ENCODE measurements around the gene ELF2. TPM values are rescaled to one million over a fixed set of nuclear protein-coding genes. Genes with fewer than 3 reads are reported as not detected.
A peak's percentile ranks its signal among the peaks of the same experiment; 100 is the strongest.
"Not testable (repeated sequence)": the region's sequence is repeated elsewhere in the genome, so short reads cannot be mapped to it uniquely, and the experiment has no call there.

ELF2 gene
- total RNA-seq, 2 donors from 2014 or later = 52.0 to 56.8 TPM

DNA sequence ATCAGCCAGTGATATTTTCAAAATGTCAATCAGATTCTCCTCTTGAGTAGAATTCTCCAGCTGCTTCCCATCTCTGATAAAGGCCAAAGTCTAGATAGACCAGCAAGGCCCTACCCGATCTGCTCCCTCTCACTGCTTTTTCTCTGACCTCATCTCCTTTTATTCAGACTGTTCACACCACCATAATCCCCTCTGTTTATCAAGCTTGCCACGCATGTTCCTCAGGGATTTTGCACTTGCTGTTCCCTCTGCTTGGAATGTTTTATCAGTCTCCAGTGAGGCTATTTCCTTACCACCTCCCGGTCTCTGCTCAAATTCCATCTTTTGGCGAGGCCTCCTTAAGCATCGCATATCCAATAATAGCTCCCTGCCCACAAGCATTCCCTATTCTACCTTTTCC, 141.4 kb downstream of the ELF2 start:
- DNase-seq (ENCODE audit: low spot score) = no peak
- intact Hi-C loops (cut with DNase I) = no loop called here

DNA sequence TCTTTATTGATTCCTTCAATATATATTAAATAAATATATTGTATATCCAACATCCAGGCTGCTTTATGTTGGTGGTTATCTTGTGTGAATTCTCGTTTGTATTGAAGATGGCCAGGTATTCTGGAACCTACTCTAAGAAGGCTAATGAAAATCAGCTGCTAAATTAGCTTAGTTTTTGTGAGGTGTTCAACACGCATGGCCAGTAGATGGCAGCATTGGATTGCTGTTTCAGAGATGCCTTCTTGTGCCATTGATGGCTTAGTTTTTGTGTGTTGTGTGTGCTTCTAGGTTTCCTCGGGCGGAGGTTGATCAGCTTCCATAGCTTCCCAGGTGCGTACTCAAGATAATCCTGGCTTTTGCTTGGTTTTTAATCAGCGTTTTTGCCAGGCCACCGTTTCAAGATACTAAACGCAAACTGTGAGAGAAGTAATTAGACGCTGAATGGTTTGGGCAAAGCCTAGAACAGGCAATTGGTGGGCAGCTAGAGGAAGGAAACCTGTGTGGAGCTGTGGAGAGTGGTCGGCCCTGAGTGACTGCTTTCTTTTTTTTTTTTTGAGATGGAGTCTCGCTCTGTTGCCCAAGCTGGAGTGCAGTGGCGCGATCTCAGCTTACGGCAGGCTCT, 146.3 kb downstream of the ELF2 start:
- DNase-seq (ENCODE audit: low spot score) = no peak
- intact Hi-C loops (cut with DNase I) = loop anchor here in 1 of 2 donors (5.0 kb wide), 1 partner anchor 267 kb away; no protein-coding TSS in a partner anchor

DNA sequence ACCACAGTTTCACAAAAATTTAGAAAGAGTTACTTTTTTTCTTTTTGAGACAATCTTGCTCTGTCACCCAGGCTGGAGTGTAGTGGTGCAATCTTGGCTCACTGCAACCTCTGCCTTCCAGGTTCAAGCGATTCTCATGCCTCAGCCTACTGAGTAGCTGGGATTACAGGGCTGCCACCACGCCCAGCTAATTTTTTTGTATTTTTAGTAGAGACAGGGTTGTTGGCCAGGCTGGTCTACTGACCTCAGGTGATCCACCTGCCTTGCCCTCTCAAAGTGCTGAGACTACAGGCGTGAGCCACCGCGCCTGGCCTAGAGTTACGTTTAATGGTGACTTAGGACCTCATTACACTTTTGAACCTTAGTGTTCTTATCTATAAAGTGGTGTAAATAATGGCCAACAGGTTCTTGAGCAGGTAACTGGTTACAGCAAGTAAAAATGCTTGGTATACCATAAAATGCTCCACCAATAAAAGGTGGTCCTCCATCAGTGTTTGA, 147.1 kb downstream of the ELF2 start:
- DNase-seq (ENCODE audit: low spot score) = not testable (repeated sequence)
- intact Hi-C loops (cut with DNase I) = loop anchor here (5.0 kb wide), 2 partner anchors 267 to 727 kb away; no protein-coding TSS in a partner anchor

DNA sequence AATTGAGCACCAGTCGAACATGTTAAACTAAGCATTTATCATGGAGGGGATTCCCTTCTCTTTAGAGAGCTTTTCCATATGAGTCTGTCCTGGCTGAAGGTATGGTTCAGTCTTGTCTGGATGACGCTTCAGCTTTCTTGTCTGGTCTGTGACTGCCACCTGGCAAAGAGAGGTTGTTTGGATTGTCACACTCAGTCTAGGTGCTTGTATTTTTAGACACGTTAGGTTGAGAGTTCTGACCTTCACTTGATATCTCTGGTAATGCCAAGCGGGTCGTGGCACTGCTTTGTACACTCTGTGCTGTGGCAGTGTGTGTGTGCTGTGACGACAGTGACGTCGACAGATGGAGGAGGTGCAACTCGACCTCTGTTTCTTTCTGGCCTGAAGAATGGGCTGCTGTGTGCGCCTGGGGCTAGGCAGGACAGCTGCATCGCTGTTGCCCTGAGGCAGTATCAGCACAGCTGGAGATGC, 148.8 kb downstream of the ELF2 start:
- intact Hi-C loops (cut with DNase I) = loop anchor here in 1 of 2 donors (5.0 kb wide), 1 partner anchor 729 kb away; no protein-coding TSS in a partner anchor
- no peak for DNase-seq (ENCODE audit: low spot score)

DNA sequence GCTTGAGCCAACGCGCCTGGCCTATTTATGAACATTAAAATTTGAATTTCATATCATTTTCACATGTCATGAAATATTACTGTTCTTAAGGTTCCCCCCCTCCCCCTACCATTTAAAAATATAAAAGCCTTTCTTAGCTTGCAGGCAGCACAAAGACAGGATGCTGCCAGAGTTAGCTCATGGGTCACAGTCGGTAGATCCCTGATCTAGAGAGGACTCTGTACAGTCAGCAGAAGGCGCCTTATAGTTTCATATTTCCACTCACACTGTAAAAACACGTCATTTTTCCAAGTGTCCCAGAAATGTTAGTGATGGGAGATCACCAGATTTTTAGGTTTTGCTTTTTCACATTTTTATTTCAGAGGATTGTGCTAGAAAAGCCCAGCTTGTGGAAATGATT, 149.2 kb downstream of the ELF2 start:
- intact Hi-C loops (cut with DNase I) = loop anchor here in 1 of 2 donors (5.0 kb wide), 1 partner anchor 730 kb away; no protein-coding TSS in a partner anchor
- no peak for DNase-seq (ENCODE audit: low spot score)

DNA sequence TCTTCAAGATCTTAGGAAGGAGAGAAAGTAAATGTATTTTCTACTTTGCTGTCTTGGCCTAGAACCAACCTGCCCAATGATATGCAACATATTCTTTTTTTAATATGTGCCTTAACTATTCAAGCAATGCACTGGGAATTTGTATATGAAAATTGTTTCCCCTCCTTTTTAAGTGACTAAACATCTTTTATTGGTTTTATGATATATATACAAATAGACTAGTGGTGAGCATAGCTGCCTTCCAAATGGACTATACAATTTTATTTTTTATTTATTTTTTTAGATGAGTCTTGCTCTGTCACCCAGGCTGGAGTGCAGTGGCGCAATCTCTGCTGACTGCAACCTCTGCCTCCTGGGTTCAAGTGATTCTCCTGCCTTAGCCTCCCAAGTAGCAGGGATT, 151.2 kb downstream of the ELF2 start:
- no peak for DNase-seq (ENCODE audit: low spot score)
- intact Hi-C loops (cut with DNase I) = loop anchor here in 1 of 2 donors (5.0 kb wide), 1 partner anchor 731 kb away; no protein-coding TSS in a partner anchor

DNA sequence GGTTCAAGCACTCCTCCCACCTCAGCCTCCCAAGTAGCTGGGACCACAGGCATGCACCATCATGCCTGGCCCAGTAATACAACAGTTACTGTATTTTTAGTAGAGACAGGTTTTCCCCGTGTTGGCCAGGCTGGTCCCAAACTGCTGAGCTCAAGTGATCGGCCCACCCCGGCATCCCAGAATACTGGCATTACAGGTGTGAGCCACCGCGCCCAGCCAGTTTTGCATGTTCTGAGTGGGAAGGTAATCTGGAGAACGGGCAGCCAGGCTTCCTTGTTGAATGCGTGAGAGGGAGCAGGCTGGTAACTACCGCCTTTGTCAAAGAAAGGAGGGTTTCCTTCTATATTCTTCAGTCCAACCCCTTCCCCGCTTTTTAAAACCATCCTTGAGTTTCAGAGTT, 152.3 kb downstream of the ELF2 start:
- intact Hi-C loops (cut with DNase I) = loop anchor here in 1 of 2 donors (5.0 kb wide), 1 partner anchor 733 kb away; no protein-coding TSS in a partner anchor

DNA sequence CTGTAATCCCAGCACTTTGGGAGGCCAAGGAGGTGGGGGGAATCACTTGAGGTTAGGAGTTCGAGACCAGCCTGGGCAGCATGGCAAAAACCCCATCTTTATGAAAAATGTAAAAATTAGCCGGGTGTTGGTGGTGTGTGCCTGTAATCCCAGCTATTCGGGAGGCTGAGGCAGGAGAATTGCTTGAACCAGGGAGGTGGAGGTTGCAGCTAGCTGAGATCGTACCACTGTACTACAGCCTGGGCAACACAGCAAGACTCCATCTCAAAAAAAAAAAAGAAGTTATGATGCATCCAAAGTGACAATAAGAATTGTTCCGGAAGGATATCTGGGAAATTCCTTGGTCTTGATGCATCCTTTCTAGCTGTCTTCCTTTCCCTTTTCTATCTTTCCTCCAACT, 154.2 kb downstream of the ELF2 start:
- DNase-seq (ENCODE audit: low spot score) = no peak
- intact Hi-C loops (cut with DNase I) = no loop called here

More for the DNA sequence above, 152.3 kb downstream of the ELF2 start:
- DNase-seq (ENCODE audit: low spot score) = no peak

DNA sequence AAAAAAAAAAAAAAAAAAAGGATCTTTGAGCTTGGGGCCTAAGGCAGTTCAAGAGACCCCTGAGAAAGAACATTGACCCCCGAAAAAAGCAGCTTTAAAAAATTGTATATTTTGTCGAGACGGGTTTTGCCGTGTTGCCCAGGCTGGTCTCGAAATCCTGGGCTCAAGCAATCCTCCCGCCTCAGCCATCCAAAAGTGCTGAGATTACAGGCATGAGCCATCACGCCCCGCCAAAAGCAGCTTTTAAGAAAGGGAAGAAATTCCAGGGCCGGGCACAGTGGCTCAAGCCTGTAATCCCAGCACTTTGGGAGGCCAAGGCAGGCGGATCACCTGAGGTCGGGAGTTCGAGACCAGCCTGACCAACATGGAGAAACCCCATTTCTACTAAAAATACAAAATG, 155.9 kb downstream of the ELF2 start:
- intact Hi-C loops (cut with DNase I); DNase-seq (ENCODE audit: low spot score): not testable (repeated sequence)

DNA sequence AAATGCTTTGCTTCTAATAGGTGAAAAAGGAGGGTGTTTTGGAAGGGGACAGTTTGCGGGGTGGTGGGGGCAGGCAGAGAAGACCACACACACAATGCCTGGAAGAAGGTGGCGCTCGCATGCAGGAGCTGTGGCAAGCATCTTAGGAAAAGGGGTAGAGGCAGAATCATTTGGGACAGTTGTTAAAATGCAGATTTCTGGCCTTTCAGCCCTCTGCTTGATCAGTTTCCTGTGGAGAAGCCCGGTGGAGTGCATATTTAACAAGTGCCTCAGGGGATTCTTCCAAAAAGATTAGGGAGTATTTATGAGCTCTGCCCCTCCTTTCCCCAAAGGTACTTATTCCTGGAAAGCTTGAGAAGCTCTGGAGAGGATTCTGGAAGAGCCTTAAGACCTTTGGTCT, 156.6 kb downstream of the ELF2 start:
- intact Hi-C loops (cut with DNase I) = no loop called here
- no peak for DNase-seq (ENCODE audit: low spot score)

DNA sequence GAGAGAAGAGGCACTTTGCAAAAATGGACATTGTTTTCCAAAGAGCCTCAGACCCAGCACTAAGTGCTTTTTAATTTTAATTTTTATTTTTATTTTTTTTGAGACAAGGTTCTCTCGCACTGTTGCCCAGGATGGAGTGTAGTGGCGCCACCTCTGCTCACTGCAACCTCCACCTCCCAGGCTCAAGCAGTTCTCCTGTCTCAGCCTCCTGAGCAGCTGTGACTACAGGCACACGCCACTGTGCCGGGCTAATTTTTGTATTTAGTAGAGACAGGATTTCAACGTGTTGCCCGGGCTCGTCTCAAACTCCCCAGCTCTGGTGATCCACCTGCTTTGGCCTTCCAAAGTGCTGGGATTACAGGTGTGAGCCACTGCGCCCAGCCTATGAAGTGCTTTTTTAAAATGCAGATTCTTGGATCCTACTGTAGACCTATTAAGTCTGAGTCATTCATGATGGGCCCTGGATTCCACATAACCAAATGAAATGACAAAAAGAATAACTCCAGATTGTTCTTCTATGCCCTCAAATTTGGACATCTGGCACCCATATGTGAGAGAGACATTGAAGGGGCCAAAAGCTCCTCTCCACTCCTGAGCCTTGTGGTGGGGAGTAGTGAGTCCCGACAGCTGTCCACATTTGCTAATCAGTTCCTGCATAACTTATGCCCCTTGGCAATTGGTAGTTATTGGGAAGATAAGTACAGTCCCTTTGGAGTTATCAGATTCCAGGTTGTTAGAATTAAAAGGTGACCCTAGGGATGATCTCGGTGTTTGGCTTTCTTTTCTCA, 157.9 kb downstream of the ELF2 start:
- intact Hi-C loops (cut with DNase I) = no loop called here
- DNase-seq (ENCODE audit: low spot score) = no peak

DNA sequence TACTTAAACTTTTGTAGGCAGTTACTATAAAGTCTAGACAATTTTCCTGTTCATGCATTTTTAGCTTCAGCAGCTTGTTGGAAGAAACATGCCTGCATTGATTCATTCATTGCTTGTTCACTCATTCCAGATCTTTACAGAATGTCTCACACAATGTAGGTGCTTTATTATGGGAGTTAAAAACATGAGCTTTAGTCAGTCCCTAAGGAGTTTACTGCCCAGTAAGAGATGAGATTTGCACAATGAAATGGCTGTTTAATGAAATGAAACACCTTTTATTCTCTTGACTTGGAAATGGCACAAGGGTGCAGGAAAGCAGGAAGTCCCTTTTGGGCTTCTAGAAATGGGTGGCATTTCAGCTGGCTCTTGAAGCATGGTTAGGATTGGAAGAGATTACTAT, 158.5 kb downstream of the ELF2 start:
- intact Hi-C loops (cut with DNase I) = no loop called here
- no peak for DNase-seq (ENCODE audit: low spot score)

DNA sequence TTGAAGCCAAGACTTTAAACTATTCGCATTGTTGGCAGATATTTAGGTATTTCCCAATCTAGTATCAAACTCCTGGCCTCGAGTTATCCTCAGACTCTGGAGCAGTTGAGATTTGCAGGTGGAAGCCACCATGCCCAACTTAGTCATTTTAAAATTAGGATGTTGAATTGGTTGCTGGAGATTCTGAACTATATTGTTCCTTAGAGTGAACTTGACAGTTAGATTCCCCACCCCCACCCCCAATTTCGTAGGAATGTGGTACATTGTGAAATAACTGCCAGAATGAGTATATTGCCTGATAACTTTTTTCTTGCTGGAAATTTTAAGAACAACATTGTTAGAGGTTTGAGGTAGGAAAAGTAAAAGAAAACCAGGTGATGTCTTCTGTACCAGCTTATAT, 159.2 kb downstream of the ELF2 start:
- no peak for DNase-seq (ENCODE audit: low spot score)
- intact Hi-C loops (cut with DNase I) = no loop called here

DNA sequence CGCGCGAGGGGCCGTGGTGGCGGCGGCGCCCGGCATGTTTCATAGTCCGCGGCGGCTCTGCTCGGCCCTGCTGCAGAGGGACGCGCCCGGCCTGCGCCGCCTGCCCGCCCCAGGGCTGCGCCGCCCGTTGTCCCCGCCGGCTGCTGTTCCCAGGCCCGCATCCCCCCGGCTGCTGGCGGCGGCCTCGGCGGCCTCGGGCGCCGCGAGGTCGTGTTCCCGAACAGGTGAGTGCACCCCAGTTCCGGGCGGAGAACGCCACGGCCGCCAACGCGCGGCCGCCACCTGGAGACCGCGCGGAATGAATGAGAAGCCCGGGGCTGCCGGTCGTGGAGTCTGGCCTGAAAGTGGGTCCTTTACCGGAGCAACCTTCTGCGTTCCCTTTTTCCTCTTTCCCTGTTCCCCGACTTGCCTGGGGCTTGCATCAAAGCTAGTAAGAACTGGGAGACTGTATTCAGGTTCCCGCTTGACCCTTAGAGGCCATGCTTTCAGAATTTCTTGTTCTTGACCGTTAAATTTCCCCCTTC, 161.0 kb downstream of the ELF2 start:
- intact Hi-C loops (cut with DNase I) = no loop called here
- peak; percentile 82 for DNase-seq (ENCODE audit: low spot score)

DNA sequence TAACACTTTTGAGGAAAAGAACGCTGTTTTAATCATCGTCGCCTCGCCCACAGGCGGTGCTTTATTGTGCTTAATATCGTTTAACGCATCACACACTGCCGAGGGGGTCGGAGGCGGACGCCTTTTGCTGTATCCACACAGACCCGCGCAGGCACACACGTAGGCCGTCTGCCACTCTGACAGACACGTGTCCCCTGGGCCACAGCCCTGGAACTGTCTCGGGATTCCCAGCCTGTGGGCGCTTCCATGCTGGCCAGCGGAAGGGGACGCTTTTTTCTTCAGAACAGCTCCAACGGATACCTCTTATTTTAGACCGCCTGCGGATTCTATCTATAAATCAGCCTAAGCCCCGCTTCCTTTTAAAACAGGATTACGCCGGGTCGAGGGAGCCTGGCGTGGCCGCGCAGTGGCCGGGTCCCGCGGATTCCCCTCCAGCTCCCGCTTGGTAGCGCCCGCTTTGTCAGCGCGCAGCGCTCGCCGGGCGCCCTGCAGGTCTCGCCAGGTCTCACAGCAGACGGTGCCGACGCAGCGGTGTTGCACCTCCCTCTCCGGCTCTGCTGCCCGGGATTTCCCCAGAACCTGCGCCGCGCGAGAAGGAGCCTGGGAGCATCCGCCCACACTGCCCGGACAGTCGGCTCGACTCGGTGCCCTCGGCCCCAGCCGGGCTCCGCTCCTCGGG, 161.6 kb downstream of the ELF2 start, which contains the start of gene NOCT:
NOCT (plus strand) TSS at position 513 of the 679 bp plus-strand sequence. CDS start 201 bp downstream, outside the sequence.
- DNase-seq (ENCODE audit: low spot score) = peak; percentile 96
- intact Hi-C loops (cut with DNase I) = no loop called here

DNA sequence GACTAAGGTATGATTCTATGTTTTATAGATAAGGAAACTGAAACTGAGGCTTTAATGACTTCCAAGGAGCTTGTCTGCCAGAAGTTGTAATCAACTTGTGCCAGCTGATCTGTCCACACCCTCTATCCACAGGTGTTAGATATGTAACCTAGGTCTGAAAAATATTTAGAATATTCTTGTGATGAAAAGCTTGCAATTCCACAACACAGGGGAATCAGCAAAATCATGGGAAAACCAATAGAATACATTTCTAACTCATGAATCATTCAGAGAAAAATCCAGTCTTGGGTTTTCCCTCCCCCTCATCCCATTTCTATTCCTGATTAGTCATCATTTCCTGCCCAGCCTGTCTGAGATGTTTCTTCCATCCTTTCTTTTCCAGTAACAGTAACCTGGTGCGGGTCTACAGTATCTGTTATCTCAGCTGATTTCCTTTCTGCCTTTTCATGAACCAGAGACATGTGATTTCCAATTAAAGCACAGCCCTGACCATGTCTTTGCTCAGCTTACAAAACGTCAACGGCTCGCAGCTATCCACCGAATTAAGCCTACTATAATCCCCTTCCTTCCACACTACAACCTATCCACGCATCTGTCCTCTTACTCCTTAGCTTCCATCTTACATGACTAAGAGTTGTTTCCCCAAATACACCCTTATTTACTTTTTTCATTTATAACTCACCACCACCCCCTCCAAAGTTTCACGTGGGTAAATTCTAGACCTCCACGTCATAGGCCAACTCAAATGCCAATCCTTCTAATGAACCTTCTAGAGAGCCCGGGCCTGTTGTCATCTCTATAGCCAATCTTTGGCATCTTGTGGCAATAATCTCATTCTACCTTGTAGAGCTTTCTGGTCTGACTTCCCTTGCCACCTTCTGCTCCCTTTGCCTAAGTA, 162.4 kb downstream of the ELF2 start:
- no peak for DNase-seq (ENCODE audit: low spot score)
- intact Hi-C loops (cut with DNase I) = no loop called here

DNA sequence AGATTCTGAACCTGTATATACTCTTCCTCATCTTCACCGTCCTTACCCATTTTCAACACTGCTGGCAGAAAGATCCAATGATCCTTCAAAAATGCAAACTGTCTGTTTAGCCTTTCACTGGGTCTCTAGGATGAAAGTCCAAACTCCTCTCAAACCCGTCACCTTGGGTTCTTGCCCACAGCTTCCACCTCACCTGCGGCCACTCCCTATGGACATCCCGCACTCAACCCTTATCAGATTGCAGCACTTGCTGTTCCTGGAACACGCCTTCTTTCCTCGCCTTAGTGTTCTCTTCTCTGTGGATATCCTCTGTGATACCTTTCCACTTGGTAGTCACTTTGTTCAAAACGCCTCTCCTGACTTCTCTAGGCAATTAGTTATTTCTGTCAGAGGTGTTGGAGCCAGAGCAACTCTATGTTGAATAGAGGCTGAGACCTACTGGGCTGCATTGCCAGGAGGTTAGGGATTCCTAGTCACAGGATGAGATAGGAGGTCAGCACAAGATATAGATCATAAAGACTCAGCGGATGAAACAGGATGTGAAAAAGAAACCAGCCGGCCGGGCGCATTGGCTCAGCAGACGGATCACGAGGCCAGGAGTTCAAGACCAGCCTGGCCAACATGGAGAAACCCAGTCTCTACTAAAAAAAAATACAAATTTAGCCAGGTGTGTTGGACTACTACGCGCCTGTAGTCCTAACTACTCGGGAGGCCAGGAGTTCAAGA, 165.6 kb downstream of the ELF2 start:
- no peak for DNase-seq (ENCODE audit: low spot score)
- intact Hi-C loops (cut with DNase I) = no loop called here

DNA sequence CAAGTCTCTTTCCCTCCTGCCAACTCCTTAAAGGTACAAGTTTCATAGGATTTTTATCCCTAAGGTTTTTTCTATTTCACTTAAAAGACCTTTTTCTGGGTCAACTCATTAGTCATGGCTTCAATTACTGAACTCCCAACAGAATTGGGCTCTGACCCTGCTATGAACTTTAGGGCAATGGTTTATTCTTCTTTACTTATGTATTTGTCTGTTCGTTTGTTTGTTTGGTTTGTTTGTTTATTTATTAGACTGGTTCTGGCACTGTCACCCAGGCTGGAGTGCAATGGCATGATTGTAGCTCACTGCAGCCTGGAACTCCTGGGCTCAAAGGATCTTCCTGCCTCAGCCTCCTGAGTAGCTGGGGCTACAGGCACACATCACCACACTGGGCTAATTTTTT, 167.3 kb downstream of the ELF2 start:
- intact Hi-C loops (cut with DNase I) = no loop called here

More for the DNA sequence above, 167.3 kb downstream of the ELF2 start:
- no peak for DNase-seq (ENCODE audit: low spot score)
